ENCODE results near the gene ZBTB7C. TPM values are rescaled to one million over a fixed set of nuclear protein-coding genes. Genes with fewer than 3 reads are reported as not detected.

ZBTB7C gene
- total and polyA plus RNA-seq, 10 of the 15 experiments (the other 5 are each of a cell fraction or from before 2014, with no cell fraction given), result under 0.01 to 0.08 (median 0.01) TPM; not detected in 7

GRCh38 chr18:48308027-48308635 is 101.1 kb downstream of the ZBTB7C start (continued):
- TF ChIP-seq E4F1 (IDR thresholded peaks at IDR 0.05; ENCODE audit: borderline replicate concordance, partially characterized antibody) (no peak), SMC3 (IDR thresholded peaks at IDR 0.05; ENCODE audit: borderline replicate concordance, low read length) (no peak)
- TF ChIP-seq, protein P1, sequence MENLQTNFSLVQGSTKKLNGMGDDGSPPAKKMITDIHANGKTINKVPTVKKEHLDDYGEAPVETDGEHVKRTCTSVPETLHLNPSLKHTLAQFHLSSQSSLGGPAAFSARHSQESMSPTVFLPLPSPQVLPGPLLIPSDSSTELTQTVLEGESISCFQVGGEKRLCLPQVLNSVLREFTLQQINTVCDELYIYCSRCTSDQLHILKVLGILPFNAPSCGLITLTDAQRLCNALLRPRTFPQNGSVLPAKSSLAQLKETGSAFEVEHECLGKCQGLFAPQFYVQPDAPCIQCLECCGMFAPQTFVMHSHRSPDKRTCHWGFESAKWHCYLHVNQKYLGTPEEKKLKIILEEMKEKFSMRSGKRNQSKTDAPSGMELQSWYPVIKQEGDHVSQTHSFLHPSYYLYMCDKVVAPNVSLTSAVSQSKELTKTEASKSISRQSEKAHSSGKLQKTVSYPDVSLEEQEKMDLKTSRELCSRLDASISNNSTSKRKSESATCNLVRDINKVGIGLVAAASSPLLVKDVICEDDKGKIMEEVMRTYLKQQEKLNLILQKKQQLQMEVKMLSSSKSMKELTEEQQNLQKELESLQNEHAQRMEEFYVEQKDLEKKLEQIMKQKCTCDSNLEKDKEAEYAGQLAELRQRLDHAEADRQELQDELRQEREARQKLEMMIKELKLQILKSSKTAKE (IDR thresholded peaks at IDR 0.05; ENCODE audit: low read depth, poor library complexity, severe bottlenecking), result no peak

GRCh38 chr18:48306838-48307237 is 102.3 kb downstream of the ZBTB7C start:
- no peak for ATAC-seq
- Histone ChIP-seq H3K36me3 (ENCODE audit: control insufficient read depth in 2 of 2, insufficient read depth in 2 of 2, low read length in 1 of 2) (no peaks in the 10 kb centered on the region), H3K79me2 (ENCODE audit: control insufficient read depth, insufficient read depth, low read length) (no peaks in the 10 kb centered on the region), H3K4me3 (no peak overlapping the region), H3K9ac (ENCODE audit: control insufficient read depth, insufficient read depth, low read length) (no peak overlapping the region), H3K9me3 (replicated peaks; ENCODE audit: control insufficient read depth, insufficient read depth, low read length) (no peaks in the 10 kb centered on the region), H3K4me2 (ENCODE audit: control insufficient read depth, insufficient read depth) (no peak overlapping the region), H3K27ac (ENCODE audit: control insufficient read depth, insufficient read depth) (no peak overlapping the region), H2AFZ (ENCODE audit: control insufficient read depth, low read depth, low read length) (no peak overlapping the region), H3K27me3 (replicated peaks in 1 of 2; ENCODE audit: control insufficient read depth in 2 of 2, insufficient read depth in 2 of 2, low read length in 1 of 2) (no peaks in the 10 kb centered on the region; a peak in 3 of 4 replicates), H3K4me1 (ENCODE audit: control insufficient read depth, insufficient read depth, low read length) (no peaks in the 10 kb centered on the region), H4K20me1 (ENCODE audit: control insufficient read depth, insufficient read depth) (no peaks in the 10 kb centered on the region)
- CTCF ChIA-PET, result no interaction called here
- POLR2A ChIA-PET, result no interaction called here
- BruUV-seq (replicated peaks), result no TSS peak
- no peak for DNase-seq (ENCODE audit: low read depth, low spot score)
- SMC1A ChIA-PET (ENCODE audit: uncharacterized antibody, unreplicated experiment), result interaction anchor here (0.6 kb wide), 1 partner anchor 121 kb away, joined by 3 read pairs; no protein-coding TSS in a partner anchor
- TF ChIP-seq PKNOX1 (IDR thresholded peaks at IDR 0.05) (no peak), ASH2L (IDR thresholded peaks at IDR 0.05; ENCODE audit: borderline replicate concordance, low read depth) (no peak), HSF1 (IDR thresholded peaks at IDR 0.05; ENCODE audit: low read depth, low read length) (no peak), JUND (IDR thresholded peaks at IDR 0.05; ENCODE audit: low read depth, low read length) (no peak), ESRRA (IDR thresholded peaks at IDR 0.05; ENCODE audit: low read length) (no peak), PAX8 (IDR thresholded peaks at IDR 0.05) (no peak), BHLHE40 (IDR thresholded peaks at IDR 0.05; ENCODE audit: borderline replicate concordance in 1 of 2, low read depth in 2 of 2, low read length in 1 of 2) (no peak), SUPT20H (IDR thresholded peaks at IDR 0.05; ENCODE audit: borderline replicate concordance, control insufficient read depth, low read depth, low read length) (no peak), KAT2A (conservative IDR thresholded peaks at IDR 0.05; ENCODE audit: control insufficient read depth, low read depth, low read length) (no peak), RELA (IDR thresholded peaks at IDR 0.05; ENCODE audit: borderline replicate concordance, partially characterized antibody) (no peak), IKZF1 (conservative IDR thresholded peaks at IDR 0.05) (no peak)
- no peak for FAIRE-seq
- intact Hi-C loops (cut with micrococcal nuclease; ENCODE audit: unreplicated experiment) (no loop called here), in situ Hi-C loops (cut with MboI) (no loop called here)
- RAD21 ChIA-PET (ENCODE audit: unreplicated experiment), result no interaction called here
- WGBS (ENCODE audit: insufficient coverage, insufficient replicate concordance, low lambda C conversion rate, missing lambda C conversion rate), result 58% methylated on average over 5 of the region's 5 CpGs

All from GM12878 (cell line).